K562 (cell line): ENCODE results near the gene MRRF. TPM values are rescaled to one million over a fixed set of nuclear protein-coding genes. Genes with fewer than 3 reads are reported as not detected.

Experiments used
- FOXJ2 ChIP-seq: fragments of 200-800 bp; sonication (Bioruptor generic); IDR thresholded peaks from 2 replicates; pipeline ENCODE4 v1.6.1; 2016; ENCODE audit warnings: missing genetic modification characterization, missing compliant biosample characterization
- HDAC8 ChIP-seq: fragments of 450-650 bp; IDR thresholded peaks from 2 replicates; pipeline ENCODE4 v1.6.1; 2016; ENCODE audit warnings: mild to moderate bottlenecking, missing genetic modification characterization, moderate library complexity, missing compliant biosample characterization
- HNRNPL ChIP-seq: fragments of 200-400 bp; formaldehyde crosslinking; IDR thresholded peaks from 2 replicates; pipeline ENCODE4 v1.6.1; 2017; ENCODE audit warnings: low read depth, mild to moderate bottlenecking, low read length
- KDM5B ChIP-seq: fragments of 200-600 bp; sonication (generic); IDR thresholded peaks from 2 replicates; pipeline ENCODE4 v1.6.1; 2012; ENCODE audit warnings: low read depth, mild to moderate bottlenecking, moderate library complexity, low read length, control low read depth, inconsistent platforms; ENCODE audit not compliant: insufficient replicate concordance
- MAFK ChIP-seq: IDR thresholded peaks from 2 replicates; pipeline ENCODE4 v1.6.1; 2011; ENCODE audit warnings: low read length, improper control_type of control experiment
- NCOA1 ChIP-seq: fragments of 450-650 bp; IDR thresholded peaks from 2 replicates; pipeline ENCODE4 v1.6.1; 2016; ENCODE audit warnings: low read depth
- NEUROD1 ChIP-seq: fragments of 150-350 bp; IDR thresholded peaks from 2 replicates; pipeline ENCODE4 v1.6.1; 2014; ENCODE audit warnings: borderline replicate concordance, low read length, low read depth; ENCODE audit not compliant: partially characterized antibody
- NFE2 ChIP-seq: IDR thresholded peaks from 2 replicates; pipeline ENCODE4 v1.6.1; 2014; ENCODE audit warnings: antibody characterized with exemption, low read depth
- NR4A1 ChIP-seq, 2 experiments: fragments of 250-450 bp in 1 of 2; fragments of 450-650 bp in 1 of 2; sonication (Bioruptor Pico) in 1 of 2; IDR thresholded peaks; 2 replicates each; pipeline versions ENCODE4 v1.4.0 to v1.6.1; 2016 to 2020; ENCODE audit warnings: mild to moderate bottlenecking in 2 of 2, missing compliant biosample characterization in 1 of 2, missing genetic modification characterization in 1 of 2, moderate library complexity in 1 of 2
- PHF21A ChIP-seq: fragments of 450-650 bp; IDR thresholded peaks from 2 replicates; pipeline ENCODE4 v1.6.1; 2017; ENCODE audit warnings: low read depth, borderline replicate concordance
- POLR2G ChIP-seq: fragments of 200-400 bp; formaldehyde crosslinking; IDR thresholded peaks from 2 replicates; pipeline ENCODE4 v1.6.1; 2017; ENCODE audit warnings: low read depth, mild to moderate bottlenecking, antibody characterized with exemption, low read length, moderate library complexity
- RFX7 ChIP-seq: fragments of 250-450 bp; sonication (Bioruptor Pico); IDR thresholded peaks from 2 replicates; pipeline ENCODE4 v1.5.1; 2021; ENCODE audit warnings: mild to moderate bottlenecking
- SIX5 ChIP-seq, 2 experiments: IDR thresholded peaks; 2 replicates each; pipeline ENCODE4 v1.6.1; 2011; ENCODE audit warnings: low read length in 2 of 2, borderline replicate concordance in 1 of 2, low read depth in 1 of 2, mild to moderate bottlenecking in 1 of 2, moderate library complexity in 1 of 2; ENCODE audit not compliant: insufficient read depth in 1 of 2
- TSC22D4 ChIP-seq: fragments of 450-650 bp; IDR thresholded peaks from 2 replicates; pipeline ENCODE4 v1.6.1; 2016; ENCODE audit warnings: missing genetic modification characterization, missing biosample characterization, control low read depth
- ZNF224 ChIP-seq: sonication (generic); formaldehyde crosslinking; IDR thresholded peaks from 2 replicates; pipeline ENCODE4 v1.8.0; 2022; ENCODE audit warnings: mild to moderate bottlenecking, missing genetic modification reagents
- ZNF589 ChIP-seq: fragments of 200-800 bp; sonication (Bioruptor generic); IDR thresholded peaks from 2 replicates; pipeline ENCODE4 v1.6.1; 2016; ENCODE audit warnings: low read depth, missing genetic modification characterization, missing compliant biosample characterization
- ZNF75A ChIP-seq: fragments of 450-650 bp; formaldehyde crosslinking; IDR thresholded peaks from 2 replicates; pipeline ENCODE4 v1.4.0; 2020; ENCODE audit warnings: mild to moderate bottlenecking
- polyA plus RNA-seq, 8 experiments: library from polyadenylated mRNA; depleted of rRNA in 4 of 8; stranded (reverse) in 5 of 8; unstranded in 3 of 8; fragments of >200 nt; fragmentation: Nextera tagmentation in 2 of 8; fragmentation: Illumina TruSeq in 1 of 8; extraction: Ambion mirVana in 2 of 8; extraction: Trizol in 1 of 8; gene quantifications; 2 replicates each; pipeline versions ENCODE4 v1.2.1 to v1.2.3, GENCODE V29; 2011 to 2014; ENCODE audit warnings: inconsistent platforms in 1 of 8, missing spikeins in 1 of 8
- total RNA-seq, 7 experiments: library from RNA; depleted of rRNA in 6 of 7; stranded (reverse); fragments of >200 nt in 6 of 7; fragmentation: Illumina TruSeq in 2 of 7; extraction: Trizol in 2 of 7; gene quantifications; 2 replicates each; pipeline versions ENCODE4 v1.2.1 to v1.2.3, GENCODE V29; 2011 to 2021; ENCODE audit warnings: low replicate concordance in 1 of 7
- TF ChIP-seq, protein P1 (sequence below), 2 experiments: IDR thresholded peaks; 2 replicates each; pipeline ENCODE4 v1.6.1; 2011; ENCODE audit warnings: borderline replicate concordance in 1 of 2, control low read depth in 1 of 2, low read depth in 1 of 2, low read length in 1 of 2, mild to moderate bottlenecking in 1 of 2, mixed read lengths in 1 of 2, moderate library complexity in 1 of 2; ENCODE audit not compliant: insufficient read depth in 1 of 2, insufficient read length in 1 of 2, poor library complexity in 1 of 2, severe bottlenecking in 1 of 2; ENCODE audit errors: extremely low read depth in 1 of 2
- TF ChIP-seq, protein P2 (sequence below), 2 experiments: fragments of 450-650 bp in 1 of 2; IDR thresholded peaks; 2 replicates each; pipeline ENCODE4 v1.6.1; 2011 to 2017; ENCODE audit warnings: low read depth in 2 of 2, antibody characterized with exemption in 1 of 2, borderline replicate concordance in 1 of 2, low read length in 1 of 2, mild to moderate bottlenecking in 1 of 2, mixed read lengths in 1 of 2; ENCODE audit not compliant: control insufficient read depth in 1 of 2
- TF ChIP-seq, protein P3 (sequence below): conservative IDR thresholded peaks from 2 replicates; pipeline ENCODE4 v1.6.1; 2011; ENCODE audit warnings: low read depth, mild to moderate bottlenecking, low read length; ENCODE audit not compliant: control insufficient read depth
- TF ChIP-seq, protein P4 (sequence below), 2 experiments: fragments of 450-650 bp in 1 of 2; sonication (generic) in 1 of 2; formaldehyde crosslinking in 1 of 2; IDR thresholded peaks in 1 of 2; conservative IDR thresholded peaks in 1 of 2; 2 replicates each; pipeline versions ENCODE4 v1.6.1 to v1.8.1; 2016 to 2023; ENCODE audit warnings: mild to moderate bottlenecking in 2 of 2, moderate library complexity in 2 of 2, inconsistent platforms in 1 of 2, missing genetic modification reagents in 1 of 2

The MRRF gene
- total and polyA plus RNA-seq, 9 of the 15 experiments (the other 6 are each of a cell fraction or from before 2014, with no cell fraction given), result 55.0 to 105 (median 81.2) TPM

DNA sequence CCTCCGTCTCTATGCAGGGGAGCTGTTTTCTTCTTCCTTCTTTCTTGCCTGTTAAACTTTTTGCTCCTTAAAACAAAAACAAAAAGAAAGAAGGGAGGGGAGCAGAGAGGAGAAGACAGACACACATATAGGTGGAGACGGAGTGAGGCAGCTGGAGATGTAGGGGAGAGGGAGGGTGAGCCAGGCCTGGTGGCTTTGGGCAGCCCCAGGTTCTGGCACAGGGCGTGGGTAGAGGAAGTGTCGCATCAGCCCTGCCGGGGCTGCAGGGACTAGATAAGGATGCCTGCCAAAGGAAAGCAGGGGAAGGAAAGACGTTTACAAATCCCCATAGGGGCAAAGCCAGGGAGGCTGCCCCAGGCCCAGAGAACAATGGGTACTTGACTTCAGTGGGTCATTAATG lies 67.4 kb downstream of the MRRF start (continued):
- TF ChIP-seq, protein P1, sequence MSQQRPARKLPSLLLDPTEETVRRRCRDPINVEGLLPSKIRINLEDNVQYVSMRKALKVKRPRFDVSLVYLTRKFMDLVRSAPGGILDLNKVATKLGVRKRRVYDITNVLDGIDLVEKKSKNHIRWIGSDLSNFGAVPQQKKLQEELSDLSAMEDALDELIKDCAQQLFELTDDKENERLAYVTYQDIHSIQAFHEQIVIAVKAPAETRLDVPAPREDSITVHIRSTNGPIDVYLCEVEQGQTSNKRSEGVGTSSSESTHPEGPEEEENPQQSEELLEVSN (IDR thresholded peaks at IDR 0.05; ENCODE audit: borderline replicate concordance in 1 of 2, extremely low read depth in 1 of 2, insufficient read depth in 1 of 2, insufficient read length in 1 of 2, low read depth in 1 of 2, low read length in 1 of 2, poor library complexity in 1 of 2, severe bottlenecking in 1 of 2), result no peak
- TF ChIP-seq NFE2 (peak; percentile 39), ZNF589 (CRISPR knock-in tag) (0 out of 2 replicates have a peak, but pooled peaks have one; percentile 37), TSC22D4 (tag) (no peak), MAFK (no peak), HNRNPL (no peak), NEUROD1 (peak; percentile 48), KDM5B (no peak), ZNF75A (CRISPR knock-in tag) (no peak), PHF21A (no peak), ZNF224 (CRISPR knock-in tag) (no peak), POLR2G (no peak), NCOA1 (peak; percentile 22; the same call in 1 of the 2 replicates), RFX7 (CRISPR knock-in tag) (no peak), NR4A1 (CRISPR knock-in tag; IDR thresholded peaks at IDR 0.05) (no peak), NR4A1 (tag; IDR thresholded peaks at IDR 0.05) (no peak), FOXJ2 (tag) (no peak), HDAC8 (tag) (no peak), SIX5 (IDR thresholded peaks at IDR 0.05; ENCODE audit: borderline replicate concordance in 1 of 2, insufficient read depth in 1 of 2, low read depth in 1 of 2, low read length in 2 of 2) (no peak)
- TF ChIP-seq, protein P2, sequence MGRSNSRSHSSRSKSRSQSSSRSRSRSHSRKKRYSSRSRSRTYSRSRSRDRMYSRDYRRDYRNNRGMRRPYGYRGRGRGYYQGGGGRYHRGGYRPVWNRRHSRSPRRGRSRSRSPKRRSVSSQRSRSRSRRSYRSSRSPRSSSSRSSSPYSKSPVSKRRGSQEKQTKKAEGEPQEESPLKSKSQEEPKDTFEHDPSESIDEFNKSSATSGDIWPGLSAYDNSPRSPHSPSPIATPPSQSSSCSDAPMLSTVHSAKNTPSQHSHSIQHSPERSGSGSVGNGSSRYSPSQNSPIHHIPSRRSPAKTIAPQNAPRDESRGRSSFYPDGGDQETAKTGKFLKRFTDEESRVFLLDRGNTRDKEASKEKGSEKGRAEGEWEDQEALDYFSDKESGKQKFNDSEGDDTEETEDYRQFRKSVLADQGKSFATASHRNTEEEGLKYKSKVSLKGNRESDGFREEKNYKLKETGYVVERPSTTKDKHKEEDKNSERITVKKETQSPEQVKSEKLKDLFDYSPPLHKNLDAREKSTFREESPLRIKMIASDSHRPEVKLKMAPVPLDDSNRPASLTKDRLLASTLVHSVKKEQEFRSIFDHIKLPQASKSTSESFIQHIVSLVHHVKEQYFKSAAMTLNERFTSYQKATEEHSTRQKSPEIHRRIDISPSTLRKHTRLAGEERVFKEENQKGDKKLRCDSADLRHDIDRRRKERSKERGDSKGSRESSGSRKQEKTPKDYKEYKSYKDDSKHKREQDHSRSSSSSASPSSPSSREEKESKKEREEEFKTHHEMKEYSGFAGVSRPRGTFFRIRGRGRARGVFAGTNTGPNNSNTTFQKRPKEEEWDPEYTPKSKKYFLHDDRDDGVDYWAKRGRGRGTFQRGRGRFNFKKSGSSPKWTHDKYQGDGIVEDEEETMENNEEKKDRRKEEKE (IDR thresholded peaks at IDR 0.05; ENCODE audit: borderline replicate concordance in 1 of 2, control insufficient read depth in 1 of 2, low read depth in 2 of 2, low read length in 1 of 2), result no peak
- TF ChIP-seq, protein P3, sequence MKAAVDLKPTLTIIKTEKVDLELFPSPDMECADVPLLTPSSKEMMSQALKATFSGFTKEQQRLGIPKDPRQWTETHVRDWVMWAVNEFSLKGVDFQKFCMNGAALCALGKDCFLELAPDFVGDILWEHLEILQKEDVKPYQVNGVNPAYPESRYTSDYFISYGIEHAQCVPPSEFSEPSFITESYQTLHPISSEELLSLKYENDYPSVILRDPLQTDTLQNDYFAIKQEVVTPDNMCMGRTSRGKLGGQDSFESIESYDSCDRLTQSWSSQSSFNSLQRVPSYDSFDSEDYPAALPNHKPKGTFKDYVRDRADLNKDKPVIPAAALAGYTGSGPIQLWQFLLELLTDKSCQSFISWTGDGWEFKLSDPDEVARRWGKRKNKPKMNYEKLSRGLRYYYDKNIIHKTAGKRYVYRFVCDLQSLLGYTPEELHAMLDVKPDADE, result peak; percentile 68
- TF ChIP-seq, protein P4, sequence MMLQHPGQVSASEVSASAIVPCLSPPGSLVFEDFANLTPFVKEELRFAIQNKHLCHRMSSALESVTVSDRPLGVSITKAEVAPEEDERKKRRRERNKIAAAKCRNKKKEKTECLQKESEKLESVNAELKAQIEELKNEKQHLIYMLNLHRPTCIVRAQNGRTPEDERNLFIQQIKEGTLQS (IDR thresholded peaks at IDR 0.05), result no peak
- TF ChIP-seq, protein P4 (CRISPR knock-in tag; conservative IDR thresholded peaks at IDR 0.05), result no peak
